ENCODE data around the gene GSPT1. TPM values are rescaled to one million over a fixed set of nuclear protein-coding genes. Genes with fewer than 3 reads are reported as not detected.

Gene GSPT1
- total RNA-seq, 2 donors from 2014 or later, result 22.4 to 43.6 TPM

DNA sequence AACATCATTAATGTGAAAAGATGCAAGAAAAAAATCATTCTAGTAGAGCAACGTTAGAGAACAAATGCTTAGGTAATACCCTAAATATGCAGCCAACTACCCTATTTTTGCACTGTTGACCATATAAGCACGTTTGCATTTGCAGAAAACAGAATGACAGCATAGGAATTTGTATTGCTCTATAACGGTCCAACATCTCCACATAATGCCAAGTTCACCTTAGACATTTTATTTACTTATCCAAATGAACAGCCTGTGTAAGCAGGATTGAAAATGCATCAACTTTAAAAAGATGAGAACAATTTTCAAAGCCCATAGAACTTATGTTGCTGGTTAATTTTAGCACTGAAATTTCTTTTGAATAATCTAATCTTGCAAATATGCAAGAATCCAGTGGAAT is 45.4 kb downstream of the GSPT1 start:
- no peak for ATAC-seq
- Histone ChIP-seq H3K4me3 (no peak overlapping the region), H3K9me3 (no peaks in the 10 kb centered on the region), H3K4me1 (no peaks in the 10 kb centered on the region), H3K27ac (no peak overlapping the region), H3K27me3 (no peaks in the 10 kb centered on the region), H3K36me3 (replicated peaks in 1 of 2; ENCODE audit: insufficient read depth in 1 of 2, low read depth in 2 of 2) (peaks cover 0 to 10% of the 10 kb centered on the region in 2 donors)
- WGBS, 2 donors, result 34 to 40% methylated on average over 3 of the region's 3 CpGs
- DNase-seq, result no peak
- intact Hi-C loops (cut with DNase I), result no loop called here
- TF ChIP-seq, protein P1, sequence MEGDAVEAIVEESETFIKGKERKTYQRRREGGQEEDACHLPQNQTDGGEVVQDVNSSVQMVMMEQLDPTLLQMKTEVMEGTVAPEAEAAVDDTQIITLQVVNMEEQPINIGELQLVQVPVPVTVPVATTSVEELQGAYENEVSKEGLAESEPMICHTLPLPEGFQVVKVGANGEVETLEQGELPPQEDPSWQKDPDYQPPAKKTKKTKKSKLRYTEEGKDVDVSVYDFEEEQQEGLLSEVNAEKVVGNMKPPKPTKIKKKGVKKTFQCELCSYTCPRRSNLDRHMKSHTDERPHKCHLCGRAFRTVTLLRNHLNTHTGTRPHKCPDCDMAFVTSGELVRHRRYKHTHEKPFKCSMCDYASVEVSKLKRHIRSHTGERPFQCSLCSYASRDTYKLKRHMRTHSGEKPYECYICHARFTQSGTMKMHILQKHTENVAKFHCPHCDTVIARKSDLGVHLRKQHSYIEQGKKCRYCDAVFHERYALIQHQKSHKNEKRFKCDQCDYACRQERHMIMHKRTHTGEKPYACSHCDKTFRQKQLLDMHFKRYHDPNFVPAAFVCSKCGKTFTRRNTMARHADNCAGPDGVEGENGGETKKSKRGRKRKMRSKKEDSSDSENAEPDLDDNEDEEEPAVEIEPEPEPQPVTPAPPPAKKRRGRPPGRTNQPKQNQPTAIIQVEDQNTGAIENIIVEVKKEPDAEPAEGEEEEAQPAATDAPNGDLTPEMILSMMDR (IDR thresholded peaks at IDR 0.05), result no peak
- no peak for TF ChIP-seq POLR2A (IDR thresholded peaks at IDR 0.05)

GRCh38 chr16:11869353-11870228 is 46.2 kb downstream of the GSPT1 start:
- WGBS, 2 donors, result 80% methylated on average over 8 of the region's 8 CpGs
- Histone ChIP-seq H3K36me3 (replicated peaks in 1 of 2; ENCODE audit: insufficient read depth in 1 of 2, low read depth in 2 of 2) (peaks cover 0 to 4% of the 10 kb centered on the region in 2 donors), H3K9me3 (no peaks in the 10 kb centered on the region), H3K4me3 (no peak overlapping the region), H3K4me1 (no peaks in the 10 kb centered on the region), H3K27ac (no peak overlapping the region), H3K27me3 (no peaks in the 10 kb centered on the region)
- DNase-seq (no peak), ATAC-seq (no peak)
- TF ChIP-seq POLR2A (IDR thresholded peaks at IDR 0.05), result no peak
- TF ChIP-seq, protein P1 (IDR thresholded peaks at IDR 0.05), result no peak
- intact Hi-C loops (cut with DNase I), result no loop called here

GRCh38 chr16:11868412-11868980 is 47.3 kb downstream of the GSPT1 start:
- H3K36me3 ChIP-seq (replicated peaks in 1 of 2; ENCODE audit: insufficient read depth in 1 of 2, low read depth in 2 of 2), result no peaks in the 10 kb centered on the region
- intact Hi-C loops (cut with DNase I), result no loop called here
- DNase-seq (no peak), ATAC-seq (no peak)
- no peaks in the 10 kb centered on the region for H3K4me1 ChIP-seq
- no peaks in the 10 kb centered on the region for H3K9me3 ChIP-seq
- WGBS, 2 donors, result 80 to 85% methylated on average over 2 of the region's 2 CpGs
- H3K27ac ChIP-seq, result no peak overlapping the region
- TF ChIP-seq, protein P1 (IDR thresholded peaks at IDR 0.05), result no peak
- TF ChIP-seq POLR2A (IDR thresholded peaks at IDR 0.05), result no peak
- H3K27me3 ChIP-seq, result no peaks in the 10 kb centered on the region
- H3K4me3 ChIP-seq, result no peak overlapping the region

GRCh38 chr16:11862489-11862888 is 53.3 kb downstream of the GSPT1 start:
- H3K36me3 ChIP-seq (replicated peaks in 1 of 2; ENCODE audit: insufficient read depth in 1 of 2, low read depth in 2 of 2), result no peaks in the 10 kb centered on the region
- no peak for DNase-seq
- ATAC-seq, result no peak
- H3K4me3 ChIP-seq, result no peak overlapping the region
- intact Hi-C loops (cut with DNase I), result no loop called here
- no peak for TF ChIP-seq POLR2A (IDR thresholded peaks at IDR 0.05)
- TF ChIP-seq, protein P1 (IDR thresholded peaks at IDR 0.05), result no peak
- no peaks in the 10 kb centered on the region for H3K4me1 ChIP-seq
- no peaks in the 10 kb centered on the region for H3K9me3 ChIP-seq
- H3K27ac ChIP-seq, result no peak overlapping the region
- 78 to 81% methylated on average over 2 of the region's 2 CpGs for WGBS, 2 donors
- no peaks in the 10 kb centered on the region for H3K27me3 ChIP-seq

Measured in body of pancreas (tissue), 4 donors.